ENCODE measurements around the gene SPAG4.
A peak's percentile ranks its signal among the peaks of the same experiment; 100 is the strongest.

The SPAG4 gene

GRCh38 chr20:35644806-35645205 lies 29.2 kb downstream of the SPAG4 start:
- DNase-seq (ENCODE audit: low read depth) = no peak
- no peak overlapping the region for H3K9ac ChIP-seq (ENCODE audit: low read length)
- no peaks in the 10 kb centered on the region for H3K9me3 ChIP-seq (ENCODE audit: control insufficient read depth, low read length)
- no peaks in the 10 kb centered on the region for H3K27me3 ChIP-seq (replicated peaks; ENCODE audit: control insufficient read depth, insufficient read depth, low read length)
- H3K4me1 ChIP-seq (ENCODE audit: control insufficient read depth, insufficient read depth, low read length) = peaks cover 10% of the 10 kb centered on the region
- H3K4me3 ChIP-seq (ENCODE audit: low read length) = no peak overlapping the region
- no peaks in the 10 kb centered on the region for H3K36me3 ChIP-seq (ENCODE audit: control insufficient read depth, insufficient read depth, low read length, severe bottlenecking)

DNA sequence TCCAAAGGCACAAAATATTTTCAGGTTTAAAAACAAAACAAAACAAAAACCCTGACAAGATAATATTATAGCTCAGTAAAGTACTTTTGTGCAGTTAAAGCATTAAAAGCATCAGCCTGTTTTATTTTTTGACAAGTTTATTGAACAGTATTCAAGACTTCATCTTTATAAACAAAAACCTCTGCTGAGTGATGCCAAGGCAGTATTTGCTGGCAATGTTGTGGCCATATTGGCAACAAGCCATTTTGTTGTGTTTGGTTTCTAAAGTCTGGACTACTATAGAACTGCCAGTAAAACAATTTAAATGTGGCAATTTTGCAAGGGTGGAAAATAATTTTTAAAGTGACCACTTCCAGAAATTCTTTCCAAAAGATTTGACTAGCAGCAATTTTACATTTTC lies 33.2 kb downstream of the SPAG4 start:
- H3K4me3 ChIP-seq (ENCODE audit: low read length) = no peak overlapping the region
- no peaks in the 10 kb centered on the region for H3K27me3 ChIP-seq (replicated peaks; ENCODE audit: control insufficient read depth, insufficient read depth, low read length)
- H3K9ac ChIP-seq (ENCODE audit: low read length) = no peak overlapping the region
- peak; percentile 56 for DNase-seq (ENCODE audit: low read depth)
- peaks cover 10% of the 10 kb centered on the region for H3K4me1 ChIP-seq (ENCODE audit: control insufficient read depth, insufficient read depth, low read length)
- H3K36me3 ChIP-seq (ENCODE audit: control insufficient read depth, insufficient read depth, low read length, severe bottlenecking) = peaks cover 20% of the 10 kb centered on the region
- H3K9me3 ChIP-seq (ENCODE audit: control insufficient read depth, low read length) = no peaks in the 10 kb centered on the region

- DNase-seq (ENCODE audit: low read depth) = no peak
- H3K27me3 ChIP-seq (replicated peaks; ENCODE audit: control insufficient read depth, insufficient read depth, low read length) = no peaks in the 10 kb centered on the region
- H3K36me3 ChIP-seq (ENCODE audit: control insufficient read depth, insufficient read depth, low read length, severe bottlenecking) = peaks cover 35% of the 10 kb centered on the region
- no peak overlapping the region for H3K9ac ChIP-seq (ENCODE audit: low read length)
- H3K9me3 ChIP-seq (ENCODE audit: control insufficient read depth, low read length) = no peaks in the 10 kb centered on the region
- H3K4me1 ChIP-seq (ENCODE audit: control insufficient read depth, insufficient read depth, low read length) = peaks cover 10% of the 10 kb centered on the region
- H3K4me3 ChIP-seq (ENCODE audit: low read length) = no peak overlapping the region
Measured at GRCh38 chr20:35650632-35651031, 35.0 kb downstream of the SPAG4 start.

DNA sequence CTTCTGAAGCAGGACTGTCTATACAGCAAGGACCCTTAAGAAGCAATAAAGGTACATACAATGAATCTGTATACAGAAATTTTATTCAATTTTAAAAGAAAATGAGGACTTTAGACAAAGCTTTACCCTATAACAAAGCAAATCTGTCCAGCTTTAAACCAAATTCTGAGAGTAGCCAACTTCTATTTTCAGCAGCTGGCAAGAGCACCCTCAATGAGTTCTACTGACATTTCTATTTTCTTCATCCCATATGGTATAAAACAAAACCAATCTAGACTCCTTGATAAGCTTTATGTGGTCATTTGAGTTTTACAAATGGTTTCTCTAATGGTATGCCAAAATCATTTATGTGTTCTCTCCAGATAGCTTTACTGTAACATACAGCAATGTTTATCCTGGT lies 36.3 kb downstream of the SPAG4 start:
- H3K4me1 ChIP-seq (ENCODE audit: control insufficient read depth, insufficient read depth, low read length) = peaks cover 10% of the 10 kb centered on the region
- no peaks in the 10 kb centered on the region for H3K27me3 ChIP-seq (replicated peaks; ENCODE audit: control insufficient read depth, insufficient read depth, low read length)
- H3K9me3 ChIP-seq (ENCODE audit: control insufficient read depth, low read length) = no peaks in the 10 kb centered on the region
- peaks cover 35% of the 10 kb centered on the region for H3K36me3 ChIP-seq (ENCODE audit: control insufficient read depth, insufficient read depth, low read length, severe bottlenecking)
- H3K9ac ChIP-seq (ENCODE audit: low read length) = no peak overlapping the region
- H3K4me3 ChIP-seq (ENCODE audit: low read length) = no peak overlapping the region
- DNase-seq (ENCODE audit: low read depth) = no peak

DNA sequence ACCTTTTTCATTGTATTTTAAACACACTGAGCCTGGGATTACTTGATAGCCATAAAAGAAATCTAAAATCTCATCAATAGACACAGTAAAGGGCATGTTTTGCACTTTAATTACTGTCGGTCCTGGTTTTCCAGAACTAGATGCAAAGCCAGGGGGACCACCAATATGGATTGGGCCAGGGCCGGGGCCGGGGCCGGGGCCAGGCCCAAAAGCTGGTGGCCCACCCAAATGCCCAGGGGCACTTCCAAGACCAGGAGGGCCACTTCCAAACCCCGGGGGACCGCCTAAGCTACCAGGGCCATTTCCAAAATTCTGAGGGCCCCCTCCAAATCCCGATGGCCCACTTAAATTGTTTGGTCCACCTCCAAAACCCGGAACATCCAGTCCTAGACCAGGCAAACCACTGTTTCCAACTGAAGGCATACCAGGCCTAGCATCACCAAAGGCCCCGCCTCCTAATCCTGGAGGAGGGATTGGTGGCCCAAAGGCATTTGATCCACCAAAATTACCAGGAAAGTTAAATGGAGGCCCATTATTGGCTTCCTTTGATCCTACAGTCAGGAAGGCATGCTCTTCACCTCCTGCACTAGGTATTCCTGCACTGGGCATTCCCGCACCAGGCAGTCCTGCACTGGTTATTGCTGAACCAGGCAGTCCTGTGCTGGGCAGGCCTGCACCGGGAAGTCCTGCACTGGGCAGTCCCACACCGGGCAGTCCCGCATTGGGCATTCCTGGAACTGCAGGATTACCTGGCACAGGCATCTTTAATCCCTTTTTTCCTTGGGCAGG lies 37.2 kb downstream of the SPAG4 start:
- Histone ChIP-seq H3K9ac (ENCODE audit: low read length) (no peak overlapping the region), H3K4me3 (ENCODE audit: low read length) (no peak overlapping the region), H3K36me3 (ENCODE audit: control insufficient read depth, insufficient read depth, low read length, severe bottlenecking) (peaks cover 35% of the 10 kb centered on the region), H3K9me3 (ENCODE audit: control insufficient read depth, low read length) (no peaks in the 10 kb centered on the region), H3K4me1 (ENCODE audit: control insufficient read depth, insufficient read depth, low read length) (peaks cover 10% of the 10 kb centered on the region), H3K27me3 (replicated peaks; ENCODE audit: control insufficient read depth, insufficient read depth, low read length) (no peaks in the 10 kb centered on the region)
- DNase-seq (ENCODE audit: low read depth) = no peak

- H3K27me3 ChIP-seq (replicated peaks; ENCODE audit: control insufficient read depth, insufficient read depth, low read length) = no peaks in the 10 kb centered on the region
- no peak overlapping the region for H3K9ac ChIP-seq (ENCODE audit: low read length)
- no peak for DNase-seq (ENCODE audit: low read depth)
- H3K4me3 ChIP-seq (ENCODE audit: low read length) = no peak overlapping the region
- peaks cover 10% of the 10 kb centered on the region for H3K4me1 ChIP-seq (ENCODE audit: control insufficient read depth, insufficient read depth, low read length)
- peaks cover 35% of the 10 kb centered on the region for H3K36me3 ChIP-seq (ENCODE audit: control insufficient read depth, insufficient read depth, low read length, severe bottlenecking)
- H3K9me3 ChIP-seq (ENCODE audit: control insufficient read depth, low read length) = no peaks in the 10 kb centered on the region
Measured at GRCh38 chr20:35653430-35653734, 37.8 kb downstream of the SPAG4 start.

DNA sequence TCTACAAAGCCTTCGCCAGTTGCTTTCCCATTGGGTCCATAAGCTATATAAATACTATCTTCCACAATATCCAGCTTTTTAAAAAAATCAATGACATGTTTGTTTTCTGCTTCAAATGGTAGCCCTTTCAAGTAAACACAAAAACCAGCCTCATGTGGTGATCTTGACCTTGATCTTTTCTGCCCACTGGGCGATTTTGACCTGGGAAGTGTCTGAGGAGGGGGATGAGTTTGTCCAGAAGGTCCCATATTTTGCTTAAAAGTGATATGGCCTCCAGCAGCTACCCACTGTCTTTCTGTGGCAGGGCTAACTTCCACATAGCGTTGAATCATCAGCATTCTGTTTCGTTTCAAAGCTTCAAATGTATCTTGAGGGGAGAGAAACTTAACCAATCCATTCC lies 38.3 kb downstream of the SPAG4 start:
- Histone ChIP-seq H3K36me3 (ENCODE audit: control insufficient read depth, insufficient read depth, low read length, severe bottlenecking) (peaks cover 35% of the 10 kb centered on the region), H3K4me3 (ENCODE audit: low read length) (no peak overlapping the region), H3K4me1 (ENCODE audit: control insufficient read depth, insufficient read depth, low read length) (peaks cover 7% of the 10 kb centered on the region), H3K9ac (ENCODE audit: low read length) (no peak overlapping the region), H3K27me3 (replicated peaks; ENCODE audit: control insufficient read depth, insufficient read depth, low read length) (no peaks in the 10 kb centered on the region), H3K9me3 (ENCODE audit: control insufficient read depth, low read length) (no peaks in the 10 kb centered on the region)
- DNase-seq (ENCODE audit: low read depth) = no peak

DNA sequence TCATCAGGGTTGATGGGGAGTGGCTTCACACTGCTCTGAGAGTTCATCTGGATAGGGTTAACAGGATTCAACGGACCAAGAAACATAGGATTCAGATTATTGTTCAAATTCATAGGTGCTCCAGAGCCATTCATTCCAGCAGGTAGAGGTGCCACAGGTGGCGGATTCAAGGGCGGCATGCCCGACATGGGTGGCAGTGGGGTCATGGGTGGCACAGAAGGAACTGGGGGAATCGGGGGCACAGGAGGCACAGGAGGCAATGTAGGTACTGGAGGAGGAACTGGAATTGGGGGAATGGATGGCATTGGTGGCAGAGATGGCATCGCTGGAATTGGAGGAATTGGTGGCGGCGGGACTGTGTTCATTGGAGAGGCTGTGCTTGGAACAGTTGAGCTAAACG lies 38.8 kb downstream of the SPAG4 start:
- no peak for DNase-seq (ENCODE audit: low read depth)
- peaks cover 35% of the 10 kb centered on the region for H3K36me3 ChIP-seq (ENCODE audit: control insufficient read depth, insufficient read depth, low read length, severe bottlenecking)

DNA sequence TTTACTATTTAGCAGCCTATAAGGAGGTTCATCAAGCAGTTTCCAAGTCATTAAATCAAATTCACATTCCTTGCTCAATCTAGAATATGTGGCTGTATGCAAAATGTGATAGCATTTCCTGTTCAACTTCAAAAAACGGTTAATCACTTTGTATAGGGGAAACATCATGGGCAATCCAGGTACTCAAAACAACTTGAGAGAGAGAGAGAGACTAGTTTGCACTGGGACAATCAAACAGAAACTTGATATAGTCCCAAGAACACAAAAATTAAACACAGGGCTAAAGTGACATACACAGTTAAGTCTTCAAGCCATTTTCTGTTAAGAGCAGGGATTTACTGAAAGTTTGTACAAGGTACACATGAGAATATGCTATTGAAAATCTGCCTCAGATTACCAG lies 41.6 kb downstream of the SPAG4 start:
- Histone ChIP-seq H3K27me3 (replicated peaks; ENCODE audit: control insufficient read depth, insufficient read depth, low read length) (no peaks in the 10 kb centered on the region), H3K4me3 (ENCODE audit: low read length) (no peak overlapping the region), H3K9me3 (ENCODE audit: control insufficient read depth, low read length) (no peaks in the 10 kb centered on the region), H3K36me3 (ENCODE audit: control insufficient read depth, insufficient read depth, low read length, severe bottlenecking) (peaks cover 28% of the 10 kb centered on the region), H3K9ac (ENCODE audit: low read length) (no peak overlapping the region), H3K4me1 (ENCODE audit: control insufficient read depth, insufficient read depth, low read length) (peaks cover 18% of the 10 kb centered on the region)
- no peak for DNase-seq (ENCODE audit: low read depth)

More for the DNA sequence above, 38.8 kb downstream of the SPAG4 start:
- Histone ChIP-seq H3K4me1 (ENCODE audit: control insufficient read depth, insufficient read depth, low read length) (peaks cover 2% of the 10 kb centered on the region), H3K9ac (ENCODE audit: low read length) (no peak overlapping the region), H3K27me3 (replicated peaks; ENCODE audit: control insufficient read depth, insufficient read depth, low read length) (no peaks in the 10 kb centered on the region), H3K9me3 (ENCODE audit: control insufficient read depth, low read length) (no peaks in the 10 kb centered on the region), H3K4me3 (ENCODE audit: low read length) (no peak overlapping the region)

DNA sequence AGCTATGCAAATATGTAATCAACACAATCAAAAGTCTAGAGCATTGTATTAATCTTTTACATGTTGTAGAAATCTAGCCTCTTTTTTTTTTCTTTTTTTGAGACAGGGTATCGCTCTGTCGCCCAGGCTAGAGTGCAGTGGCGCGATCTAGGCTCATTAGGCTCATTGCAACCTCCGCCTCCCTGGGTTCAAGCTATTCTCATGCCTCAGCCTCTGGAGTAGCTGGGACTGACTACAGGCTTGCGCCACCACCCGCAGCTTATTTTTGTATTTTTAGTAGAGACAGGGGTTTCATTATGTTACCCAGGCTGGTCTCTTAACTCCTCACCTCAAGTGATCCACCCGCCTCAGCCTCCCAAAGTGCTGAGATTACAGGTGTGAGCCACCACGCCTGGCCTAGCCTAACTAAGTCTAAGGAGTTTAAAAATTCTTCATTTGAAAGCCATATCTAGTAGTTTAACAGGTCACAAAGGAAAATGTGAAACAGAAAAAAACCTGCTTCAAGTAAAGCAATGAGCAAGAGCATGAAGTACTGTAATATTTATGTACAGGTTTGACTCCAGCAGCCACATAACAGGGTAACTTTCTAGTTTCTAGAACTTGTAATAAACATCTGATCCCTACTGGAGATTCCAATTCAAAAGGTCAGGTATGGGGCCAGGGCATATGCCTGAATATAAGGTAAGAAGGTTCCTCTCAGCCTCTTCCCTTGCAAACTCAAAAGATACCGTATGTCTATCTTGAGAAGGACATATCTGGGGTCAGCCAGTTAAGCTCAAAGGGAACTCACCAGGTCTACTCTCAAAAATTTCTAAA lies 44.7 kb downstream of the SPAG4 start:
- no peak for DNase-seq (ENCODE audit: low read depth)

GRCh38 chr20:35661053-35661452 lies 45.4 kb downstream of the SPAG4 start:
- Histone ChIP-seq H3K9ac (ENCODE audit: low read length) (peak overlapping the region; percentile 6), H3K4me3 (ENCODE audit: low read length) (peak overlapping the region; percentile 96), H3K4me1 (ENCODE audit: control insufficient read depth, insufficient read depth, low read length) (peaks cover 30% of the 10 kb centered on the region), H3K9me3 (ENCODE audit: control insufficient read depth, low read length) (no peaks in the 10 kb centered on the region), H3K27me3 (replicated peaks; ENCODE audit: control insufficient read depth, insufficient read depth, low read length) (no peaks in the 10 kb centered on the region), H3K36me3 (ENCODE audit: control insufficient read depth, insufficient read depth, low read length, severe bottlenecking) (no peaks in the 10 kb centered on the region)
- DNase-seq (ENCODE audit: low read depth) = no peak

More for the DNA sequence above, 44.7 kb downstream of the SPAG4 start:
- no peak overlapping the region for H3K9ac ChIP-seq (ENCODE audit: low read length)
- peak overlapping the region; percentile 96 for H3K4me3 ChIP-seq (ENCODE audit: low read length)
- H3K9me3 ChIP-seq (ENCODE audit: control insufficient read depth, low read length) = no peaks in the 10 kb centered on the region
- H3K36me3 ChIP-seq (ENCODE audit: control insufficient read depth, insufficient read depth, low read length, severe bottlenecking) = no peaks in the 10 kb centered on the region
- no peaks in the 10 kb centered on the region for H3K27me3 ChIP-seq (replicated peaks; ENCODE audit: control insufficient read depth, insufficient read depth, low read length)
- H3K4me1 ChIP-seq (ENCODE audit: control insufficient read depth, insufficient read depth, low read length) = peaks cover 30% of the 10 kb centered on the region
